ENCODE results near the gene MXRA7. TPM values are rescaled to one million over a fixed set of nuclear protein-coding genes. Genes with fewer than 3 reads are reported as not detected.

The MXRA7 gene
- polyA plus RNA-seq, 4 donors = 93.8 to 121 (median 112) TPM

Other genes with a start within 250 kb of the MXRA7 start
- gene AANAT, start 243.4 kb downstream of the MXRA7 start, polyA plus RNA-seq (ENCODE audit: insufficient read length in 4 of 4) = under 1 TPM in 3 of 4 donors, not detected in 1; 0.21 to 0.23 (median 0.22) TPM
- gene RHBDF2, start 209.5 kb downstream of the MXRA7 start, polyA plus RNA-seq (ENCODE audit: insufficient read length in 4 of 4) = 1 to 10 TPM; 4.6 to 8.9 (median 6.2) TPM
- gene CYGB, start 173.3 kb downstream of the MXRA7 start, polyA plus RNA-seq (ENCODE audit: insufficient read length in 4 of 4) = 10 to 100 TPM; 11.0 to 19.0 (median 15.6) TPM
- 1 to 10 TPM; 3.0 to 4.5 (median 3.3) TPM for gene PRCD, start 170.9 kb downstream of the MXRA7 start, polyA plus RNA-seq (ENCODE audit: insufficient read length in 4 of 4)
- 10 to 100 TPM in 3 of 4 donors, under 1 TPM in 1; 0.55 to 12.3 (median 11.3) TPM for gene ST6GALNAC2, start 125.1 kb downstream of the MXRA7 start, polyA plus RNA-seq (ENCODE audit: insufficient read length in 4 of 4)
- gene ST6GALNAC1, start 67.2 kb downstream of the MXRA7 start, polyA plus RNA-seq (ENCODE audit: insufficient read length in 4 of 4) = under 1 TPM; 0.17 to 0.61 (median 0.40) TPM
- gene JMJD6, start 15.6 kb upstream of the MXRA7 start, polyA plus RNA-seq (ENCODE audit: insufficient read length in 4 of 4) = 10 to 100 TPM; 18.7 to 29.1 (median 21.8) TPM
- 10 to 100 TPM; 30.1 to 45.8 (median 40.4) TPM for gene METTL23, start 15.9 kb upstream of the MXRA7 start, polyA plus RNA-seq (ENCODE audit: insufficient read length in 4 of 4)
- 100 to 1,000 TPM; 324 to 465 (median 393) TPM for gene SRSF2, start 26.4 kb upstream of the MXRA7 start, polyA plus RNA-seq (ENCODE audit: insufficient read length in 4 of 4)
- 10 to 100 TPM; 26.8 to 34.4 (median 28.4) TPM for gene MFSD11, start 27.2 kb upstream of the MXRA7 start, polyA plus RNA-seq (ENCODE audit: insufficient read length in 4 of 4)
- 1 to 10 TPM; 1.2 to 2.2 (median 1.3) TPM for gene MGAT5B, start 157.4 kb upstream of the MXRA7 start, polyA plus RNA-seq (ENCODE audit: insufficient read length in 4 of 4)

Measured in left renal pelvis (tissue), 4 donors.